ENCODE measurements around the gene AP3B1.

Gene AP3B1

GRCh38 chr5:78016863-78017529, 277.5 kb downstream of the AP3B1 start:
- DNase-seq (no peak), ATAC-seq (no peak)
- peaks cover 4% of the 10 kb centered on the region for H3K36me3 Mint-ChIP-seq (ENCODE audit: low read depth)
- H3K4me3 Mint-ChIP-seq = no peak overlapping the region
- no peaks in the 10 kb centered on the region for H3K4me1 Mint-ChIP-seq
- no peaks in the 10 kb centered on the region for H3K27me3 Mint-ChIP-seq
- H3K9me3 Mint-ChIP-seq = no peaks in the 10 kb centered on the region
- H3K27ac Mint-ChIP-seq = no peak overlapping the region

GRCh38 chr5:78009937-78010527, 284.5 kb downstream of the AP3B1 start:
- Mint-ChIP-seq H3K27ac (no peak overlapping the region), H3K27me3 (no peaks in the 10 kb centered on the region), H3K36me3 (ENCODE audit: low read depth) (peaks cover 4% of the 10 kb centered on the region), H3K4me3 (no peak overlapping the region), H3K9me3 (no peaks in the 10 kb centered on the region), H3K4me1 (no peaks in the 10 kb centered on the region)
- DNase-seq = no peak
- no peak for ATAC-seq

- no peaks in the 10 kb centered on the region for H3K9me3 Mint-ChIP-seq
- no peak overlapping the region for H3K27ac Mint-ChIP-seq
- no peaks in the 10 kb centered on the region for H3K27me3 Mint-ChIP-seq
- DNase-seq (no peak), ATAC-seq (no peak)
- H3K4me1 Mint-ChIP-seq = no peaks in the 10 kb centered on the region
- no peak overlapping the region for H3K4me3 Mint-ChIP-seq
- no peaks in the 10 kb centered on the region for H3K36me3 Mint-ChIP-seq (ENCODE audit: low read depth)
Observed at GRCh38 chr5:78008356-78008967, 286.0 kb downstream of the AP3B1 start.

- Mint-ChIP-seq H3K4me3 (no peak overlapping the region), H3K4me1 (no peaks in the 10 kb centered on the region), H3K36me3 (ENCODE audit: low read depth) (peaks cover 3% of the 10 kb centered on the region), H3K27ac (no peak overlapping the region), H3K27me3 (no peaks in the 10 kb centered on the region), H3K9me3 (no peaks in the 10 kb centered on the region)
- ATAC-seq = no peak
- DNase-seq = no peak
Observed at GRCh38 chr5:78007233-78007632, 287.3 kb downstream of the AP3B1 start.

GRCh38 chr5:78006449-78006848, 288.0 kb downstream of the AP3B1 start:
- H3K4me1 Mint-ChIP-seq = no peaks in the 10 kb centered on the region
- DNase-seq (no peak), ATAC-seq (no peak)
- no peak overlapping the region for H3K27ac Mint-ChIP-seq
- H3K9me3 Mint-ChIP-seq = no peaks in the 10 kb centered on the region
- peaks cover 3% of the 10 kb centered on the region for H3K36me3 Mint-ChIP-seq (ENCODE audit: low read depth)
- no peak overlapping the region for H3K4me3 Mint-ChIP-seq
- H3K27me3 Mint-ChIP-seq = no peaks in the 10 kb centered on the region

DNA sequence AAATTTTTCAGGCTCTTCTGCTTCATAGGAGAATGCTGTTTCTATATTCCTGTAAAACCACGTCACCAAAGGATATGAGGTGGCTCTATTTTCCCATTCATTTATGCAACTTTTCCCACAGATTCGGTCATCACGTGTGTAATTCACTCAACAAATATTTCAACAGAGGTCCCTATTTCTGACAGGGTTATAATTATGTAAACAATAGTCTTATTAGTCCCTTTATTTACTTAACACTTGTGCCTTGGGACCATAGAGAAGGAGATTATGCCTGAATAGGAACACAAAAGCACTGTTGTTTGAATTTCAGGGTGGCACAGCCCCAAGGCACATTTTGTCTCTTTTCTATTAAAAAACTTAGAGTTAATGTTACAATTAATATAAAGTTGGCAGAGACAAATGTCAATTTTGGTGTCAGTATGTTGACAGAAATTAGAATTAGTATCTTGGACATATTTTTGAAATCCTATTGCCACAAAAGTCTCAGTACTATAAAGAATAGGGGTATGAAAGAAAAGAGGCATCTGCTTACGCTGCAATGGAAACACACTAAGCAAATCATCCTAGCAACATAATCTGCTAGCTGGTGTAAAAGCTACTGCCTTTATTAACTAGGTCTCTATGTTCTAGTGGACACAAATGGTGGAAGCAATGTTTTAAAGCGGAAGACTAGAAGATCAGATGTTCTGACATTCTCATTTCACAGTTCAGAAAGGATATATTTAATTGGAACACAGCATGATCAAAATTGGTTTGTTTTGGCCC, 289.3 kb downstream of the AP3B1 start:
- H3K4me1 Mint-ChIP-seq = no peaks in the 10 kb centered on the region
- no peak overlapping the region for H3K4me3 Mint-ChIP-seq
- DNase-seq = no peak
- peaks cover 5% of the 10 kb centered on the region for H3K36me3 Mint-ChIP-seq (ENCODE audit: low read depth)
- H3K9me3 Mint-ChIP-seq = no peaks in the 10 kb centered on the region
- H3K27ac Mint-ChIP-seq = no peak overlapping the region
- no peaks in the 10 kb centered on the region for H3K27me3 Mint-ChIP-seq
- ATAC-seq = no peak

DNA sequence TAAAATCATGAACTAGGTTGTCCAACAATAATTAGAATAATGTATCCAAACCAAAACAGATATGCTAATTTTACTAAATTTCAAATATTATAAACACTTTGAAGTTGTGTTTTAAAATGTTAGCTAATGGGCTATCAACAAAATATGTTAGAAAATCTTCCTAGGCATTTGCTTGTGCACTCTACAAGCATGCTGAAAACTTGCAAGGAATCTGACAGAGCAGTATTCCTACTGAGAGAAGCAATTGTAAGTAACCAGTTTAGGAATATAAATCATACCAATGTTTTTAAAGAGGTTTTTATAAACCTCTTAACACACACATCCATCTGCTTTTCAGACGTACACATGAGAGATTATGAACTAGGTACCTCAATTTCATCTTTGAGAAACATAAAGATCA, 289.9 kb downstream of the AP3B1 start:
- no peak overlapping the region for H3K4me3 Mint-ChIP-seq
- DNase-seq (no peak), ATAC-seq (no peak)
- no peak overlapping the region for H3K27ac Mint-ChIP-seq
- no peaks in the 10 kb centered on the region for H3K9me3 Mint-ChIP-seq
- H3K27me3 Mint-ChIP-seq = no peaks in the 10 kb centered on the region
- no peaks in the 10 kb centered on the region for H3K4me1 Mint-ChIP-seq
- peaks cover 7% of the 10 kb centered on the region for H3K36me3 Mint-ChIP-seq (ENCODE audit: low read depth)

DNA sequence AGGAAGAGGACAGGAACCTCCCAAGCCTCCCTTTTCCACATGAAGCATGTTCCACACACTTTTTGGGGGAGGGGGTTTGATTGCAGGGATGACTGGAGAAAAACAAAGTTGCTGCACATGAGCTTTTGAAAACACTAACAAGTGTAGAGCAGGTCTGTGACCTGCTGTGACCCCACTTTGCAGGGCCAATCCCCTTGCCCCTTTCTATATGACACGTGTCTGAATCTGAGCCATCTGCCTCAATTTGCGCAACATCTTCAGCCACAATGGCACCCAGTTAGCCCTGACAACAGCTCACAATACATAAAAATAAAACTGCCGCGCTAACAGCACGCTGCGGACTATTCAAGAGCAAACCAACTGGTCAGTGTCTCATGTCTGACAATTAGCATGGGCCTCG, 290.6 kb downstream of the AP3B1 start:
- Mint-ChIP-seq H3K27me3 (no peaks in the 10 kb centered on the region), H3K9me3 (no peaks in the 10 kb centered on the region), H3K4me1 (no peaks in the 10 kb centered on the region), H3K27ac (no peak overlapping the region), H3K36me3 (ENCODE audit: low read depth) (peaks cover 9% of the 10 kb centered on the region), H3K4me3 (no peak overlapping the region)
- ATAC-seq (no peak), DNase-seq (no peak)

DNA sequence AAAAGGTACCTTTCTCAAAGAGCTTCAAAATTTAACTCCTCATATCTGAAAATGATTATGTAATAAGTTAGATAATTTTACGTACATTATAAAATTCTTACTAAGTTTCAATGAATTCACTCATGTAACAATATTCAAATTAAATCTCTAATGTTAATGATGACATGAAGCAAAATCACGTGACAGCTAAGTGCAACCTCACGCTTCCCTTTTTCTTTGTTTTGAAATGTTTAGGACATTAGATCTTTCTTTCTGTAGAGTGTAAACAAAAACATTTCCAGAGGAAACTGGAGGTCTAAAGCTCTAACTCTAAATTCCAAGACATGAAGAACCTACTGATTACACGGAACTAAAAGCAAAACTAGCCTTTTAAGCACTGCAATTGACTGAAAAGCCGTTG, 291.0 kb downstream of the AP3B1 start:
- H3K36me3 Mint-ChIP-seq (ENCODE audit: low read depth) = peaks cover 10% of the 10 kb centered on the region
- no peaks in the 10 kb centered on the region for H3K9me3 Mint-ChIP-seq
- ATAC-seq (no peak), DNase-seq (no peak)
- no peak overlapping the region for H3K27ac Mint-ChIP-seq
- H3K27me3 Mint-ChIP-seq = no peaks in the 10 kb centered on the region
- H3K4me3 Mint-ChIP-seq = no peak overlapping the region
- no peaks in the 10 kb centered on the region for H3K4me1 Mint-ChIP-seq

GRCh38 chr5:78002690-78003089, 291.8 kb downstream of the AP3B1 start:
- Mint-ChIP-seq H3K27ac (no peak overlapping the region), H3K36me3 (ENCODE audit: low read depth) (peaks cover 10% of the 10 kb centered on the region), H3K27me3 (no peaks in the 10 kb centered on the region), H3K4me3 (no peak overlapping the region), H3K4me1 (no peaks in the 10 kb centered on the region), H3K9me3 (no peaks in the 10 kb centered on the region)
- ATAC-seq = no peak
- no peak for DNase-seq

- ATAC-seq (no peak), DNase-seq (no peak)
- no peaks in the 10 kb centered on the region for H3K9me3 Mint-ChIP-seq
- no peak overlapping the region for H3K4me3 Mint-ChIP-seq
- H3K36me3 Mint-ChIP-seq (ENCODE audit: low read depth) = peaks cover 17% of the 10 kb centered on the region
- H3K27me3 Mint-ChIP-seq = no peaks in the 10 kb centered on the region
- H3K4me1 Mint-ChIP-seq = no peaks in the 10 kb centered on the region
- no peak overlapping the region for H3K27ac Mint-ChIP-seq
Observed at GRCh38 chr5:78001197-78001596, 293.3 kb downstream of the AP3B1 start.

GRCh38 chr5:78000191-78000590, 294.3 kb downstream of the AP3B1 start:
- ATAC-seq (no peak), DNase-seq (no peak)
- peaks cover 17% of the 10 kb centered on the region for H3K36me3 Mint-ChIP-seq (ENCODE audit: low read depth)
- no peaks in the 10 kb centered on the region for H3K4me1 Mint-ChIP-seq
- H3K27me3 Mint-ChIP-seq = no peaks in the 10 kb centered on the region
- H3K4me3 Mint-ChIP-seq = no peak overlapping the region
- no peak overlapping the region for H3K27ac Mint-ChIP-seq
- no peaks in the 10 kb centered on the region for H3K9me3 Mint-ChIP-seq

DNA sequence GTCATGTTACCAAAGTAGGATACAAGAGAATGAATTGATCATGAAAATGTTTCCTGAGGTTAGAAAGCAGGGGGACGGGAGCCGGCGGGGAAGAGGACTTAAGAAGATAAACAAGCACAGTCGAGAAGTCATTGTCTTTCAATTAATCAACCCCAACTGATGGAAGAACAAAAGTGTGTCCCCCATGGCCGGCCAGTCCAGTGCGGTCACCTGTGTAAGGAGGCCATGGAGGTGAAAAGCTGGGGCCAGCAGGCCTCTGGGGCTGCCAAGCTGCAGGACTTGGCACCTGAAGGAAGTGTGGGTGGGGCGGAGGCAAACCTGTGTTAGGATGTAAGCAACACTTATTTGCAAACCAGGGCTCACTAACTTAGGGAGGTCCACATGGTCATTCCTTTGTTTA, 295.1 kb downstream of the AP3B1 start:
- Mint-ChIP-seq H3K4me1 (no peaks in the 10 kb centered on the region), H3K9me3 (no peaks in the 10 kb centered on the region), H3K27me3 (no peaks in the 10 kb centered on the region), H3K4me3 (no peak overlapping the region), H3K36me3 (ENCODE audit: low read depth) (peaks cover 17% of the 10 kb centered on the region), H3K27ac (no peak overlapping the region)
- ATAC-seq (no peak), DNase-seq (no peak)

DNA sequence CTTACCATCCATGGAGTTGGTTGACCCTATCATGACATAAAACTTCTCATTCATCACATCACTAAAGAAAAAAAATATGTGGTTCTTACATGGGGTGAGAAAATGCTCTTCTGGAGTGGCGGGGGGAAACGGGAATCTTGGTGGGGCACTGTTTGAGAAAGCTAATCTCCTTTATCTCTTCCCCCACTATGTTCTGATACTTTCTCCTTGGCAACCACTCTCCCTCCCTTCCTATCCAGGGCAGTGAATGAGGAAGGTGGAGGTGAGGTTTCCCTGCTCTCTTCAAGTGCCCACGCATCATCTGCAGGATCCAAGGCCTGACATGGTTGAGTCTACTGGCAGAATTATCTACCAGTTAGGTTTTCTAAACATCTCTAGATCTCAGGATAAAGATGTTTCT, 297.6 kb downstream of the AP3B1 start:
- no peak for DNase-seq
- H3K9me3 Mint-ChIP-seq = no peaks in the 10 kb centered on the region
- ATAC-seq = no peak
- no peaks in the 10 kb centered on the region for H3K27me3 Mint-ChIP-seq
- H3K4me1 Mint-ChIP-seq = no peaks in the 10 kb centered on the region
- no peak overlapping the region for H3K27ac Mint-ChIP-seq
- peaks cover 14% of the 10 kb centered on the region for H3K36me3 Mint-ChIP-seq (ENCODE audit: low read depth)
- H3K4me3 Mint-ChIP-seq = no peak overlapping the region

Data from activated naive CD8-positive, alpha-beta T cell treated with anti-CD3 and anti-CD28 coated beads, Interleukin-2, amount 50 U/mL, for 24 hours (primary cell).